Smooth muscle cell (in vitro differentiated cells): ENCODE results near the gene BRINP3. TPM values are rescaled to one million over a fixed set of nuclear protein-coding genes. Genes with fewer than 3 reads are reported as not detected.

Experiments used
- DNase-seq: peaks from one replicate; lab custom pipeline; 2025; ENCODE audit not compliant: unreplicated experiment; lab: John Stamatoyannopoulos, UW
- H2AFZ ChIP-seq: fragments of 200-600 bp; sonication (generic); 2 replicates; pipeline ENCODE4 v1.6.0; 2016; ENCODE audit warnings: antibody characterized with exemption, low read depth, mild to moderate bottlenecking
- H3F3A ChIP-seq: fragments of 200-600 bp; sonication (generic); 2 replicates; pipeline ENCODE4 v1.6.0; 2017; ENCODE audit warnings: antibody characterized with exemption, low read depth
- H3K27ac ChIP-seq: fragments of 200-600 bp; sonication (generic); 2 replicates; pipeline ENCODE4 v1.5.1; 2016; ENCODE audit warnings: low read depth, mild to moderate bottlenecking
- H3K27me3 ChIP-seq: fragments of 200-600 bp; sonication (generic); 2 replicates; pipeline ENCODE4 v1.6.1; 2016; ENCODE audit warnings: low read depth, mild to moderate bottlenecking
- H3K36me3 ChIP-seq: fragments of 200-600 bp; sonication (generic); 2 replicates; pipeline ENCODE4 v1.5.1; 2016; ENCODE audit warnings: low read depth
- H3K4me1 ChIP-seq: fragments of 200-600 bp; sonication (generic); 2 replicates; pipeline ENCODE4 v1.5.1; 2016; ENCODE audit warnings: low read depth
- H3K4me2 ChIP-seq: fragments of 200-600 bp; sonication (generic); 2 replicates; pipeline ENCODE4 v1.6.0; 2016; ENCODE audit warnings: mild to moderate bottlenecking
- H3K4me3 ChIP-seq: fragments of 200-600 bp; sonication (generic); 2 replicates; pipeline ENCODE4 v1.5.1; 2016; ENCODE audit warnings: mild to moderate bottlenecking
- H3K79me2 ChIP-seq: fragments of 200-600 bp; sonication (generic); 2 replicates; pipeline ENCODE4 v1.6.0; 2016; ENCODE audit warnings: low read depth, mild to moderate bottlenecking
- H3K9ac ChIP-seq: fragments of 200-600 bp; sonication (generic); 2 replicates; pipeline ENCODE4 v1.6.0; 2016; ENCODE audit warnings: low read depth
- H3K9me3 ChIP-seq: fragments of 200-600 bp; sonication (generic); replicated peaks from 2 replicates; pipeline ENCODE4 v1.5.1; 2016; ENCODE audit warnings: low read depth
- H4K20me1 ChIP-seq: fragments of 200-600 bp; sonication (generic); 2 replicates; pipeline ENCODE4 v1.6.0; 2016; ENCODE audit warnings: low read depth
- WGBS: methylation state at CpG from one replicate; pipeline ENCODE4 v1.1.7; 2016; ENCODE audit warnings: low lambda C conversion rate; 5-methylcytosine and 5-hydroxymethylcytosine counted together
- polyA plus RNA-seq: library from polyadenylated mRNA; unstranded; fragments of >200 nt; fragmentation: Nextera tagmentation; extraction: Ambion mirVana; gene quantifications from 2 replicates; pipeline ENCODE4 v1.2.1, GENCODE V29; 2016
- total RNA-seq: library from RNA; depleted of rRNA; stranded (reverse); fragments of >200 nt; gene quantifications from 2 replicates; pipeline ENCODE4 v1.2.3, GENCODE V29; 2014
- TF ChIP-seq, protein P1 (sequence below): fragments of 200-600 bp; sonication (generic); IDR thresholded peaks from 2 replicates; pipeline ENCODE4 v1.5.1; 2017; ENCODE audit warnings: borderline replicate concordance, mild to moderate bottlenecking, antibody characterized with exemption; ENCODE audit not compliant: insufficient read depth, poor library complexity, severe bottlenecking

Gene BRINP3
- total and polyA plus RNA-seq, 2 experiments from 2014 or later: not detected

DNA sequence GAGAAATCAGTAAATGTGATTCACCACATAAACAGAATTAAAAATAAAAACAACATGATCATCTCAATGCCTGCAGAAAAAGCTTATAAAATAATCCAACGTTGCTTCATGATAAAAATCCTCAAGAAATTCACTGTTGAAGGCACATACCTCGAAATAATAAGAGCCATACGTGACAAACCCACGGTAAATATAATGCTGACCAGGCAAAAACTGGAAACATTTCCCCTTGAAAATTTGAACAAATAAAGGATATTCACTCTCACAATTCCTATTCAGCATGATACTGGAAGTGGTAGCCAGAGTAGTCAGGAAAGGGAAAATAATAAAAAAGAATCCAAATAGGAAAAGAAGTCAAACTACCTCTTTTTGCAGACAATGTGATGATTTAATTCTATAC lies 148.8 kb downstream of the BRINP3 start:
- TF ChIP-seq, protein P1, sequence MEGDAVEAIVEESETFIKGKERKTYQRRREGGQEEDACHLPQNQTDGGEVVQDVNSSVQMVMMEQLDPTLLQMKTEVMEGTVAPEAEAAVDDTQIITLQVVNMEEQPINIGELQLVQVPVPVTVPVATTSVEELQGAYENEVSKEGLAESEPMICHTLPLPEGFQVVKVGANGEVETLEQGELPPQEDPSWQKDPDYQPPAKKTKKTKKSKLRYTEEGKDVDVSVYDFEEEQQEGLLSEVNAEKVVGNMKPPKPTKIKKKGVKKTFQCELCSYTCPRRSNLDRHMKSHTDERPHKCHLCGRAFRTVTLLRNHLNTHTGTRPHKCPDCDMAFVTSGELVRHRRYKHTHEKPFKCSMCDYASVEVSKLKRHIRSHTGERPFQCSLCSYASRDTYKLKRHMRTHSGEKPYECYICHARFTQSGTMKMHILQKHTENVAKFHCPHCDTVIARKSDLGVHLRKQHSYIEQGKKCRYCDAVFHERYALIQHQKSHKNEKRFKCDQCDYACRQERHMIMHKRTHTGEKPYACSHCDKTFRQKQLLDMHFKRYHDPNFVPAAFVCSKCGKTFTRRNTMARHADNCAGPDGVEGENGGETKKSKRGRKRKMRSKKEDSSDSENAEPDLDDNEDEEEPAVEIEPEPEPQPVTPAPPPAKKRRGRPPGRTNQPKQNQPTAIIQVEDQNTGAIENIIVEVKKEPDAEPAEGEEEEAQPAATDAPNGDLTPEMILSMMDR: no peak
- Histone ChIP-seq H3K36me3 (no peaks in the 10 kb centered on the region), H2AFZ (no peak overlapping the region), H3K9me3 (no peaks in the 10 kb centered on the region), H3K27ac (no peak overlapping the region), H3K4me2 (no peak overlapping the region), H3K79me2 (no peaks in the 10 kb centered on the region), H3F3A (no peaks in the 10 kb centered on the region), H4K20me1 (no peaks in the 10 kb centered on the region), H3K4me3 (no peak overlapping the region), H3K27me3 (no peaks in the 10 kb centered on the region), H3K9ac (no peak overlapping the region), H3K4me1 (no peaks in the 10 kb centered on the region)
- DNase-seq: no peak
- WGBS: 85% methylated on average over 4 of the region's 4 CpGs

DNA sequence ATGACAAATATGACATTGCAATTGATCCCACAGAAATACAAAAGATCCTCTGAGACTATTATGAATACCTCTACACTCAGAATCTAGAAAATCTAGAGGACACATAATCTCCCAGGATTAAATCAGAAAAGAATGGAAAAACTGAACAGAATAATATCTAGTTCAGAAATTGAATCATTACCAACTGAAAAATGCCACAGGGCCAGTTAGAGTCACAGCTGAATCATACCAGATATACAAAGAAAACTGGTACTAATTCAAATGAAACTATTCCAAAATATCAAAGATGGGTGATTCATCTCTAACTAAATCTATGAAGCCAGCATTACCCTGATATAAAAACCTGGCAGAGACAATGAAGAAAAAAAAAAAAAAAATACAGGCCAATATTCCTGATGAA lies 149.3 kb downstream of the BRINP3 start:
- Histone ChIP-seq H3K4me2 (no peak overlapping the region), H3K4me3 (no peak overlapping the region), H3F3A (no peaks in the 10 kb centered on the region), H2AFZ (no peak overlapping the region), H3K4me1 (no peaks in the 10 kb centered on the region), H4K20me1 (no peaks in the 10 kb centered on the region), H3K9ac (no peak overlapping the region), H3K9me3 (no peaks in the 10 kb centered on the region), H3K79me2 (no peaks in the 10 kb centered on the region), H3K27me3 (no peaks in the 10 kb centered on the region), H3K27ac (no peak overlapping the region), H3K36me3 (no peaks in the 10 kb centered on the region)
- no peak for DNase-seq
- TF ChIP-seq, protein P1: no peak

DNA sequence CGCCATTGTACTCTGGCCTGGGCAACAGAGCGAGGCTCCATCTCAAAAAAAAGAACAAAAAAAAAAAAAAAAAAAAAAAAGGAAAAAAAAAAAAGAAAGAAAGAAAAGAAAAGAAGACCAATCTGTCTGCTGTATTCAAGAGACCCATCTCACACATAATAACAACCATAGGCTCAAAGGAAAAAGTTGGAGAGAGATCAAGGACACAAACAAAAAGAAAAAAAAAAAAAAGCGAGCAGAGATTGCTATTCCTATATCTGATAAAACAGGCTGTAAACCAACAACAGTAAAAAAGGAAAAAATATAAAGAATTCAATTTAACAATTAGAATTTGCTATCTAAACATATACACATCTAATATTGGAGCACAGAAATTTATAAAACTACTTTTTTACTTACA lies 150.4 kb downstream of the BRINP3 start:
- Histone ChIP-seq H3K9ac (no peak overlapping the region), H3F3A (no peaks in the 10 kb centered on the region), H3K4me2 (no peak overlapping the region), H3K36me3 (no peaks in the 10 kb centered on the region), H2AFZ (no peak overlapping the region), H3K27me3 (no peaks in the 10 kb centered on the region), H3K27ac (no peak overlapping the region), H3K4me3 (no peak overlapping the region), H3K4me1 (no peaks in the 10 kb centered on the region), H3K9me3 (no peaks in the 10 kb centered on the region), H3K79me2 (no peaks in the 10 kb centered on the region), H4K20me1 (no peaks in the 10 kb centered on the region)
- TF ChIP-seq, protein P1: no peak
- DNase-seq: no peak
- WGBS: 89% methylated on average over 1 of the region's 3 CpGs

DNA sequence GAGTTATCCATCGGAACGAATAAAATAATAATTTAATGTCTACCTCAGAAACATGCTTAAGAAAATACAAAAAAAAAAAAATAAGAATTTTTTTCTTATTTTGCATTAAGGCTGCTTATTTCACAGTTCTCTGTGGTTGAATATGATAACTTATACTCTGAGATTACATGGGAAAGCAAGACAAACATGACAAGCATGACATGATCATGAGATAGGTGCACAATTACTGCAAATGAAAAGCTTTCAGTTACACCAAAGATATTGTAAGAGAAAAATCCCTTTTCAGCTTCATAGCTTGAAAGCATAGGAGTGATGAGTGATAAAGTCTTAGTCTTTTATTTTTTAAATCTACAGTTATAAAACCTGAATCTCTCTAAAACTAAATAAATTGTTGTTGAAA lies 154.1 kb downstream of the BRINP3 start:
- DNase-seq: no peak
- Histone ChIP-seq H3K36me3 (no peaks in the 10 kb centered on the region), H3K9me3 (no peaks in the 10 kb centered on the region), H3K79me2 (no peaks in the 10 kb centered on the region), H4K20me1 (no peaks in the 10 kb centered on the region), H3K4me3 (no peak overlapping the region), H3K9ac (no peak overlapping the region), H3K4me2 (no peak overlapping the region), H3K27ac (no peak overlapping the region), H3K27me3 (no peaks in the 10 kb centered on the region), H3K4me1 (no peaks in the 10 kb centered on the region), H3F3A (no peaks in the 10 kb centered on the region), H2AFZ (no peak overlapping the region)
- WGBS: 84% methylated on average over 2 of the region's 2 CpGs
- TF ChIP-seq, protein P1: no peak
